Activated T-cell treated with anti-CD3 and anti-CD28 coated beads, Interleukin-2, amount 50 U/mL, for 72 hours (primary cell): ENCODE data around the gene PRG3. TPM values are rescaled to one million over a fixed set of nuclear protein-coding genes. Genes with fewer than 3 reads are reported as not detected.
A peak's percentile ranks its signal among the peaks of the same experiment; 100 is the strongest.
"Not testable (repeated sequence)": the region's sequence is repeated elsewhere in the genome, so short reads cannot be mapped to it uniquely, and the experiment has no call there.

Experiments used
- ATAC-seq, 2 donors: fragments of 150-1000 bp; cut with Tn5 transposase; replicated peaks in 1 of 2; 2 replicates each; pipeline ENCODE4 v1.10.0; 2021; ENCODE audit warnings: moderate library complexity in 2 of 2, mild to moderate bottlenecking in 1 of 2
- DNase-seq, 2 donors: peaks; one replicate each; pipeline ENCODE4 v3.0.0; 2021 to 2022; ENCODE audit warnings: mixed read lengths in 1 of 2
- H3K27ac Mint-ChIP-seq: one replicate; pipeline ENCODE4 v1.8.0; 2022; ENCODE audit warnings: mild to moderate bottlenecking, moderate library complexity, mixed read lengths
- H3K27me3 Mint-ChIP-seq: one replicate; pipeline ENCODE4 v1.8.0; 2022; ENCODE audit warnings: low read depth, mixed read lengths
- H3K36me3 Mint-ChIP-seq, 2 donors: one replicate each; pipeline ENCODE4 v1.8.0; 2022; ENCODE audit warnings: mixed read lengths in 2 of 2, mild to moderate bottlenecking in 1 of 2; ENCODE audit not compliant: insufficient read depth in 2 of 2
- H3K4me1 Mint-ChIP-seq: one replicate; pipeline ENCODE4 v1.8.0; 2022; ENCODE audit warnings: low read depth, mixed read lengths
- H3K4me3 Mint-ChIP-seq, 2 donors: one replicate each; pipeline ENCODE4 v1.8.0; 2022; ENCODE audit warnings: mild to moderate bottlenecking in 2 of 2, mixed read lengths in 2 of 2, moderate library complexity in 2 of 2
- H3K9me3 Mint-ChIP-seq, 2 donors: one replicate each; pipeline ENCODE4 v1.8.0; 2022; ENCODE audit warnings: mixed read lengths in 2 of 2
- total RNA-seq, 2 donors: library from RNA; stranded (reverse); gene quantifications; one replicate each; pipeline ENCODE4 v1.2.3, GENCODE V29; 2022

Gene PRG3
- total RNA-seq, 2 donors from 2014 or later: not detected

GRCh38 chr11:57405271-57405860 is 24.4 kb upstream of the PRG3 start:
- no peaks in the 10 kb centered on the region for H3K27me3 Mint-ChIP-seq
- no peaks in the 10 kb centered on the region for H3K9me3 Mint-ChIP-seq
- peaks cover 15 to 45% of the 10 kb centered on the region in 2 donors for H3K36me3 Mint-ChIP-seq
- H3K4me3 Mint-ChIP-seq: peak overlapping the region in 1 of 2 donors; percentile 16
- DNase-seq: no peak
- H3K4me1 Mint-ChIP-seq: peaks cover 67% of the 10 kb centered on the region
- ATAC-seq: no peak
- H3K27ac Mint-ChIP-seq: peak overlapping the region; percentile 25

- ATAC-seq (no peak), DNase-seq (no peak)
- Mint-ChIP-seq H3K36me3 (peaks cover 10 to 37% of the 10 kb centered on the region in 2 donors), H3K27me3 (no peaks in the 10 kb centered on the region), H3K4me1 (peaks cover 54% of the 10 kb centered on the region), H3K27ac (no peak overlapping the region), H3K9me3 (no peaks in the 10 kb centered on the region), H3K4me3 (no peak overlapping the region)
Measured at GRCh38 chr11:57403802-57404147, 22.8 kb upstream of the PRG3 start.

GRCh38 chr11:57403003-57403801 is 22.3 kb upstream of the PRG3 start:
- H3K4me3 Mint-ChIP-seq, H3K27ac Mint-ChIP-seq, H3K27me3 Mint-ChIP-seq, ATAC-seq, H3K9me3 Mint-ChIP-seq, DNase-seq: not testable (repeated sequence)
- Mint-ChIP-seq H3K36me3 (peaks cover 10 to 37% of the 10 kb centered on the region in 2 donors), H3K4me1 (peaks cover 48% of the 10 kb centered on the region)

DNA sequence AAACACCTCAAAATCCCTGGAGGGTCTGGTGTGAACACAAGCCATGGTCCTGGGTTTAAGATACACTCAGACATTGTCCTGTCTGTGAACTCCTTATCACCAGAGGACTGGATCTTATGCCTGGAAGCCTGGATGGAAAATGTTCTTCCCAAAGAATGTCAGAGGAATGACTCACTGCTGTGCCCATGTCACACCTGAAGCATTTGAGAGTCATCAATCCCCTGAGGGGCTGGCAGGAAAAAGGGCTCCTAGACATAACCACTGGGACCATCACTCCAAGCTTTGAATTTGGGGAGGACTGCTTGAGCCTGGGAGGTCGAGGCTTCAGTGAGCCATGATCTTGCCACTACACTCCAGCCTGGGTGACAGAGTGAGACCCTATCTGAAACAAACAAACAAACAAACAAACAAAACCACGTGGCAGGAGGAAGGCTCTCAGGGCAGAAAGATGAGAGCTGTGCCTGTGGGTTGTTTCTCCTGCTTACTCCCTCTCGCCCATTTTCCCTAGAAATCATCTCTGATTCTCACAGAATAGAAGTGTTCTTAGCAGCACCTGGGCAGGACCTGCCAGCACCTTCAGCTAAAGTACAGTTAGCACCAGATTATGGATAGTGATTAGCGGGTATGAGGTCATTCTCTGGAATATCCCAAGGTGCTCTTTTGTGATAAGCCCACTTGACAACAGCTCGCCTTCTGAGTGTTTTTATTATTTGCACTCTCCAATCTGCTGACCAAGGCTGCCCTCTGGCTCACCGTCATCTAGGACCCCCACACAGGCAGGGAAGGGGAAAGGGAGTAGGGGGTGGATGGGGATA is 21.4 kb upstream of the PRG3 start:
- peaks cover 42% of the 10 kb centered on the region for H3K4me1 Mint-ChIP-seq
- H3K27ac Mint-ChIP-seq: no peak overlapping the region

GRCh38 chr11:57399972-57400578 is 19.1 kb upstream of the PRG3 start:
- no peak for DNase-seq
- no peak for ATAC-seq
- Mint-ChIP-seq H3K4me3 (no peak overlapping the region), H3K36me3 (peaks cover 2 to 13% of the 10 kb centered on the region in 2 donors), H3K27ac (no peak overlapping the region), H3K4me1 (peaks cover 19% of the 10 kb centered on the region), H3K27me3 (no peaks in the 10 kb centered on the region), H3K9me3 (no peaks in the 10 kb centered on the region)

More for the DNA sequence above, 21.4 kb upstream of the PRG3 start:
- no peak for DNase-seq
- Mint-ChIP-seq H3K36me3 (peaks cover 6 to 29% of the 10 kb centered on the region in 2 donors), H3K4me3 (no peak overlapping the region), H3K27me3 (no peaks in the 10 kb centered on the region), H3K9me3 (no peaks in the 10 kb centered on the region)
- no peak for ATAC-seq

GRCh38 chr11:57399221-57399620 is 18.3 kb upstream of the PRG3 start:
- H3K27ac Mint-ChIP-seq: no peak overlapping the region
- no peak overlapping the region for H3K4me3 Mint-ChIP-seq
- peaks cover 10% of the 10 kb centered on the region for H3K4me1 Mint-ChIP-seq
- DNase-seq: no peak
- peaks cover 0 to 6% of the 10 kb centered on the region in 2 donors for H3K36me3 Mint-ChIP-seq
- no peak for ATAC-seq
- H3K27me3 Mint-ChIP-seq: no peaks in the 10 kb centered on the region
- H3K9me3 Mint-ChIP-seq: no peaks in the 10 kb centered on the region

DNA sequence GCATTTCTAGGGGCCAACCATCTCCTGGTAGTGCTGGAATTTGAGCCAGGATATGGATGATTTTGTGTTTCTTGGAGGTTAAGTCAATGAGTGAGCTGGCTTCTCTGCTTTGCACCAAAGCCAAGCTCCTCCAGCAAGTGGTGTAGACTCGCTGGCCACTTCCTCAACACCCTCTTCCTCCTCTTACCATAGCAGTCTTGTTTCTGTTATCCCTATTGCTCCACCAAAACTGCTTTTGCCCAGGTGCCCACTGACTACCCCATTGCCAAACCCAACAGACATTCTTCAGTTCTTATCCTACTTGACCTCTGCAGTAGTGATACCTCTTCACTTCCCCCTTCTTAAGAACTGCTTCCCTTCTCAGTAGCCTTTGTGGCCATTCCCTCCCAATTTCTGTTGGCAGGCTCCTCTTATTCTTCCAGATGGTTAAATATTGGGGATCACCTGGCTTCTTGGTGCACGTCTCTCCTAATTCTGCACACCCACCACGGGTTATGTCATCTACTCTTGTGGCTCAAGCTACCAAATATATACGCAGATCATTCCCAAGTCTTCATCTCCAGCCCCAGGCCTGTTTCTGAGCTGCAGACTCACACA is 16.5 kb upstream of the PRG3 start:
- no peaks in the 10 kb centered on the region for H3K27me3 Mint-ChIP-seq
- H3K36me3 Mint-ChIP-seq: no peaks in the 10 kb centered on the region
- DNase-seq: no peak
- H3K4me3 Mint-ChIP-seq: no peak overlapping the region
- no peak overlapping the region for H3K27ac Mint-ChIP-seq
- no peaks in the 10 kb centered on the region for H3K9me3 Mint-ChIP-seq
- no peaks in the 10 kb centered on the region for H3K4me1 Mint-ChIP-seq
- ATAC-seq: no peak

- H3K4me1 Mint-ChIP-seq: no peaks in the 10 kb centered on the region
- H3K36me3 Mint-ChIP-seq: no peaks in the 10 kb centered on the region
- no peak overlapping the region for H3K27ac Mint-ChIP-seq
- DNase-seq: no peak
- no peak for ATAC-seq
- no peak overlapping the region for H3K4me3 Mint-ChIP-seq
- H3K27me3 Mint-ChIP-seq: no peaks in the 10 kb centered on the region
- H3K9me3 Mint-ChIP-seq: no peaks in the 10 kb centered on the region
Measured at GRCh38 chr11:57396744-57397143, 15.8 kb upstream of the PRG3 start.

- no peak for ATAC-seq
- H3K9me3 Mint-ChIP-seq: no peaks in the 10 kb centered on the region
- no peaks in the 10 kb centered on the region for H3K4me1 Mint-ChIP-seq
- no peaks in the 10 kb centered on the region for H3K27me3 Mint-ChIP-seq
- no peak for DNase-seq
- no peaks in the 10 kb centered on the region for H3K36me3 Mint-ChIP-seq
- no peak overlapping the region for H3K27ac Mint-ChIP-seq
- no peak overlapping the region for H3K4me3 Mint-ChIP-seq
Measured at GRCh38 chr11:57395905-57396623, 15.1 kb upstream of the PRG3 start.

GRCh38 chr11:57394203-57394965 is 13.4 kb upstream of the PRG3 start:
- no peaks in the 10 kb centered on the region for H3K9me3 Mint-ChIP-seq
- no peak overlapping the region for H3K27ac Mint-ChIP-seq
- no peak overlapping the region for H3K4me3 Mint-ChIP-seq
- DNase-seq (no peak), ATAC-seq (no peak)
- no peaks in the 10 kb centered on the region for H3K36me3 Mint-ChIP-seq
- no peaks in the 10 kb centered on the region for H3K27me3 Mint-ChIP-seq
- no peaks in the 10 kb centered on the region for H3K4me1 Mint-ChIP-seq

DNA sequence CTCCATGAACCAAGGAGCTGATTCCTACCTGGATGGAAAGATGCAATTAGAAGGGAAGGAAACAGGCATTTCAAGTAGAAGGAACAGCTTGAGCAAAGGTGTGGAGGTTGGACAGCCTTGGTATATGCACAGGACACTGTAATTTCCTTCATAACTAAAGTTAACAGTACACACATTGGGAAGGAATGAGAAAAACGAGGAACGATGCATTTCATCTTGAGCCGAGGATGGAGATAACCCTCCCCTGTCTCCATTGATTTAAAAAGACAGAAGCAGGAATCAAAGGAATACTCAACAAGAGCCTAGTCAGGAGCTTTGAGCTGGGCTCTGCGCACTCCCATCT is 11.8 kb upstream of the PRG3 start:
- no peaks in the 10 kb centered on the region for H3K36me3 Mint-ChIP-seq
- no peaks in the 10 kb centered on the region for H3K9me3 Mint-ChIP-seq
- no peak overlapping the region for H3K27ac Mint-ChIP-seq
- ATAC-seq: no peak
- H3K4me1 Mint-ChIP-seq: no peaks in the 10 kb centered on the region
- DNase-seq: no peak
- H3K27me3 Mint-ChIP-seq: no peaks in the 10 kb centered on the region
- H3K4me3 Mint-ChIP-seq: no peak overlapping the region
